Measurements from ENCODE around the gene ANKRD18B. TPM values are rescaled to one million over a fixed set of nuclear protein-coding genes. Genes with fewer than 3 reads are reported as not detected.

ANKRD18B gene
- total and polyA plus RNA-seq, 9 of the 15 experiments (the other 6 are each of a cell fraction or from before 2014, with no cell fraction given): 0.43 to 12.6 (median 1.8) TPM

DNA sequence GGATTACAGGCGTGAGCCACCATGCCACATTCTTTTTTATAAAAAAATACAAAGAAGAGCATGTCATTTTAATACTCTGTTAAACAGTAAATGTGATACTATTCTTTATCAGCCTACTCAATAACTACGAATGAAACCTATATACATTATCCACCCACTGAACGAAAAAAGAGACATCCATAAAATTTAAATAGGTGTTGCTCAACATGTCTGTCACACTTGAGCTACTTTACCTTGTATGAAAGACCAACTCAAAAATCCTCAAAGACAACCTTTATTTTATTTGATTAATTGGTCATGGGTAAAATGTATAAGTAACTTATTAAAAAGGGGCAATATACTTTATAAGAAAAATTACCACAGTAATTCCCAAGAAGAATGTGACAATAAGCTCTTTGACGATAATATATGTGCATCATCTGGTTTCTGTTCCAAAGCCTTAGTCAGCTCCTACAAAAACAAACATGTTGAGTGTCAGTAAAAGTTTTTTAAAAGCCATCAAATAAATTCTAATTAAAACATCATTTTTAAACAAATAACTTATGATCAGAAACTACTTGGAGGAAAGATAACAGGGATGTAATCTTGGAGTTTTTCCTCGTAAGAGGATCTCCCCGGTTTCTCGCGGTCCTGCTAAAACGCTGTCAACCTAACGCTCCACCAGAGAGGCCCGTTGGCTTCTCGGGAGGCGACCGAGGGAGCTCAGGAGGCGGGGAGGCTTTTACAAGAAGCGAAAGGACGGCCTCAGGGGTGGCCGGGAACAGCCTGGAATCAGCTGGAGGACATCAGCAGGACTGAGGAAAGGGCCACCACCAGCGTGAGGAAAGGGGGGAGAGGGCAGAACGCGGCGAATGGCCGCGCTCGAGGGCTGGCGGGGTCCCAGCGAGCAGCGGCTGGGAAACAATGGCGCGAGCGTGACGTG lies 13.5 kb upstream of the ANKRD18B start (continued):
- TF ChIP-seq, protein P1, sequence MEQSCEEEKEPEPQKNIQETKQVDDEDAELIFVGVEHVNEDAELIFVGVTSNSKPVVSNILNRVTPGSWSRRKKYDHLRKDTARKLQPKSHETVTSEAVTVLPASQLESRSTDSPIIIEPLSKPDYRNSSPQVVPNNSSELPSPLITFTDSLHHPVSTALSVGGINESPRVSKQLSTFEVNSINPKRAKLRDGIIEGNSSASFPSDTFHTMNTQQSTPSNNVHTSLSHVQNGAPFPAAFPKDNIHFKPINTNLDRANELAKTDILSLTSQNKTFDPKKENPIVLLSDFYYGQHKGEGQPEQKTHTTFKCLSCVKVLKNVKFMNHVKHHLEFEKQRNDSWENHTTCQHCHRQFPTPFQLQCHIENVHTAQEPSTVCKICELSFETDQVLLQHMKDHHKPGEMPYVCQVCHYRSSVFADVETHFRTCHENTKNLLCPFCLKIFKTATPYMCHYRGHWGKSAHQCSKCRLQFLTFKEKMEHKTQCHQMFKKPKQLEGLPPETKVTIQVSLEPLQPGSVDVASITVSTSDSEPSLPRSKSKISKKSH (CRISPR knock-in tag; IDR thresholded peaks at IDR 0.05): no peak
- TF ChIP-seq MAZ (CRISPR knock-in tag; conservative IDR thresholded peaks at IDR 0.05 in 1 of 2, IDR thresholded peaks at IDR 0.05 in 1 of 2): peak; percentile 51 to 57; a peak in 2 of 4 replicates
- TF ChIP-seq TEAD4 (IDR thresholded peaks at IDR 0.05; ENCODE audit: low read length): no peak
- no peak for TF ChIP-seq TEAD4 (CRISPR knock-in tag; IDR thresholded peaks at IDR 0.05; ENCODE audit: borderline replicate concordance)
- no peak for TF ChIP-seq ZNF224 (CRISPR knock-in tag; IDR thresholded peaks at IDR 0.05)
- no peak for TF ChIP-seq CCAR2 (IDR thresholded peaks at IDR 0.05; ENCODE audit: low read depth, low read length)
- TF ChIP-seq SUPT5H (IDR thresholded peaks at IDR 0.05): peak; percentile 86
- no peak for TF ChIP-seq CREBBP (IDR thresholded peaks at IDR 0.05; ENCODE audit: low read depth, low read length)
- TF ChIP-seq, protein P2, sequence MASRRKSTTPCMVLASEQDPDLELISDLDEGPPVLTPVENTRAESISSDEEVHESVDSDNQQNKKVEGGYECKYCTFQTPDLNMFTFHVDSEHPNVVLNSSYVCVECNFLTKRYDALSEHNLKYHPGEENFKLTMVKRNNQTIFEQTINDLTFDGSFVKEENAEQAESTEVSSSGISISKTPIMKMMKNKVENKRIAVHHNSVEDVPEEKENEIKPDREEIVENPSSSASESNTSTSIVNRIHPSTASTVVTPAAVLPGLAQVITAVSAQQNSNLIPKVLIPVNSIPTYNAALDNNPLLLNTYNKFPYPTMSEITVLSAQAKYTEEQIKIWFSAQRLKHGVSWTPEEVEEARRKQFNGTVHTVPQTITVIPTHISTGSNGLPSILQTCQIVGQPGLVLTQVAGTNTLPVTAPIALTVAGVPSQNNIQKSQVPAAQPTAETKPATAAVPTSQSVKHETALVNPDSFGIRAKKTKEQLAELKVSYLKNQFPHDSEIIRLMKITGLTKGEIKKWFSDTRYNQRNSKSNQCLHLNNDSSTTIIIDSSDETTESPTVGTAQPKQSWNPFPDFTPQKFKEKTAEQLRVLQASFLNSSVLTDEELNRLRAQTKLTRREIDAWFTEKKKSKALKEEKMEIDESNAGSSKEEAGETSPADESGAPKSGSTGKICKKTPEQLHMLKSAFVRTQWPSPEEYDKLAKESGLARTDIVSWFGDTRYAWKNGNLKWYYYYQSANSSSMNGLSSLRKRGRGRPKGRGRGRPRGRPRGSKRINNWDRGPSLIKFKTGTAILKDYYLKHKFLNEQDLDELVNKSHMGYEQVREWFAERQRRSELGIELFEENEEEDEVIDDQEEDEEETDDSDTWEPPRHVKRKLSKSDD (conservative IDR thresholded peaks at IDR 0.05; ENCODE audit: low read length): no peak
- TF ChIP-seq HNRNPLL (IDR thresholded peaks at IDR 0.05; ENCODE audit: low read depth, low read length, poor library complexity, severe bottlenecking): no peak
- no peak for TF ChIP-seq KLF16 (IDR thresholded peaks at IDR 0.05)
- TF ChIP-seq LEF1 (IDR thresholded peaks at IDR 0.05): no peak
- TF ChIP-seq ZNF785 (CRISPR knock-in tag; IDR thresholded peaks at IDR 0.05): no peak
- TF ChIP-seq MCM2 (IDR thresholded peaks at IDR 0.05; ENCODE audit: low read depth): no peak
- TF ChIP-seq PML (IDR thresholded peaks at IDR 0.05; ENCODE audit: low read length): no peak
- no peak for TF ChIP-seq NBN (IDR thresholded peaks at IDR 0.05; ENCODE audit: low read depth)
- no peak for TF ChIP-seq CBX8 (IDR thresholded peaks at IDR 0.05; ENCODE audit: borderline replicate concordance, extremely low read depth, low read depth, low read length, poor library complexity, severe bottlenecking)
- TF ChIP-seq POLR3G (IDR thresholded peaks at IDR 0.05; ENCODE audit: extremely low read depth, insufficient read length, insufficient replicate concordance): no peak
- no peak for TF ChIP-seq MAFF (IDR thresholded peaks at IDR 0.05; ENCODE audit: low read length)
- TF ChIP-seq SIX5 (IDR thresholded peaks at IDR 0.05; ENCODE audit: borderline replicate concordance in 1 of 2, insufficient read depth in 1 of 2, low read depth in 1 of 2, low read length in 2 of 2): no peak
- no peak for TF ChIP-seq FOXA3 (CRISPR knock-in tag; conservative IDR thresholded peaks at IDR 0.05 in 1 of 2, IDR thresholded peaks at IDR 0.05 in 1 of 2)
- TF ChIP-seq, protein P3, sequence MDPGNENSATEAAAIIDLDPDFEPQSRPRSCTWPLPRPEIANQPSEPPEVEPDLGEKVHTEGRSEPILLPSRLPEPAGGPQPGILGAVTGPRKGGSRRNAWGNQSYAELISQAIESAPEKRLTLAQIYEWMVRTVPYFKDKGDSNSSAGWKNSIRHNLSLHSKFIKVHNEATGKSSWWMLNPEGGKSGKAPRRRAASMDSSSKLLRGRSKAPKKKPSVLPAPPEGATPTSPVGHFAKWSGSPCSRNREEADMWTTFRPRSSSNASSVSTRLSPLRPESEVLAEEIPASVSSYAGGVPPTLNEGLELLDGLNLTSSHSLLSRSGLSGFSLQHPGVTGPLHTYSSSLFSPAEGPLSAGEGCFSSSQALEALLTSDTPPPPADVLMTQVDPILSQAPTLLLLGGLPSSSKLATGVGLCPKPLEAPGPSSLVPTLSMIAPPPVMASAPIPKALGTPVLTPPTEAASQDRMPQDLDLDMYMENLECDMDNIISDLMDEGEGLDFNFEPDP (CRISPR knock-in tag; IDR thresholded peaks at IDR 0.05): no peak
- TF ChIP-seq HNRNPH1 (optimal IDR thresholded peaks at IDR 0.05; ENCODE audit: low read depth, low read length): no peak
